HG02973 (cell line): ENCODE measurements around the gene ANGPT4.

Experiments
- ATAC-seq: cut with Tn5 transposase; IDR thresholded peaks from one replicate; pipeline ENCODE4 v1.9.1; 2021; ENCODE audit warnings: moderate library complexity; ENCODE audit not compliant: unreplicated experiment

The ANGPT4 gene

DNA sequence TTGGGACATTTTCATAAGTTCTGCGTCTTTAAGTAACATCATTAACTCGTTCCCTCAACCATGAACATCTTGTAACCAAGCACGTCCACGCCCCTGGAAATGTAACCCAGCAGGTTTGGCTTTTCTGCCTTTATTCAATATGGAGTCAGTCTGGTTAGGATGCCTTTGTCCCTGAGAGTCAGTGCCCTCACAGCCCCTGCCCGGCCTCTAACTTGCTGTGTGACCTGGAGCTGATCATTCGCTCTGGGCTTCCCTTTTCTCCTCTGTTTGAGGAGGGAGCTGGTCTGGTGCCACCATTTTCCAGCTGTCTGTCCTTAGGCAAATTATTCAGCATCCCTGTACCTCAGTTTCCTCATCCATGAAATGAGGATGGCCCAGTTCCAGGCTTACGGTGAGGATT, 26.5 kb upstream of the ANGPT4 start:
- no peak for ATAC-seq

DNA sequence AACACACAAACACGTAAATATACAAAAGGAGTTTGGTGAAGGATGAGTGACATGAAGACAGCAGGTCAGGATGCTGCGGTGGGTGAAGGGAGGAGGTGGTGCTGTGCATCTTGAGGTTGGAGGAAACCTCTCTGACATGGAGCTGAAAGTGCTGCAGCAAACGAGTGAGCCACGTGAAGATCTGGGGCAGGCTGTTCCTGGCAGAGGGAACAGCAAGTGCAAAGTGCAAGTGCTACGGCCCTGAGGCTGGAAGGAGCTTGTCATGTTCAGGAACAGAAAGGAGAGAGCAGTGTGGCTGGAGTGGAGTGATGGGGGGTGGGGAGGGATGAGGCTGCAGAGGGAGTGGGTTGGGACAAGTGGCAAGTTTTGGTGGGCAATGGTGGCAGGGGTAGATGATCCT, 24.8 kb upstream of the ANGPT4 start:
- no peak for ATAC-seq

DNA sequence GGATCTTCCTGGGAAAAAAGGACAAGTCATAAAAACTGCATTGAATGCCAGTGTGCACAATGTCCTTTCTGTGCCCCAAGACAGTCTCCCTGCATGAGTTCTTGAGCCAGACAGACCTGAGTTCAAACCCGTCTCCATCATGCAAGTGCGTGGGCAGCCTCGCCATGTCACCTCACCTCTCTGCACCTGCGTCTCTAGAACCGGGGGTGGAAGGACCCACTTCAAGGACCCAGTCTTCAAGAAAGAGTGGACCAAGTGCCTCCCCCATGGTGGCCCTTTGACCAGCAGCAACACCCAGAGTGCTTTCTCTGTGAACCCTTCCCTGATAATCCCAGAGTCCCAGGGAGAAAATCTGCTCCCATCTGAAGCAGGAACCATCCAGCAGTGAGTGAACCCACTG, 23.5 kb upstream of the ANGPT4 start:
- ATAC-seq, result no peak

DNA sequence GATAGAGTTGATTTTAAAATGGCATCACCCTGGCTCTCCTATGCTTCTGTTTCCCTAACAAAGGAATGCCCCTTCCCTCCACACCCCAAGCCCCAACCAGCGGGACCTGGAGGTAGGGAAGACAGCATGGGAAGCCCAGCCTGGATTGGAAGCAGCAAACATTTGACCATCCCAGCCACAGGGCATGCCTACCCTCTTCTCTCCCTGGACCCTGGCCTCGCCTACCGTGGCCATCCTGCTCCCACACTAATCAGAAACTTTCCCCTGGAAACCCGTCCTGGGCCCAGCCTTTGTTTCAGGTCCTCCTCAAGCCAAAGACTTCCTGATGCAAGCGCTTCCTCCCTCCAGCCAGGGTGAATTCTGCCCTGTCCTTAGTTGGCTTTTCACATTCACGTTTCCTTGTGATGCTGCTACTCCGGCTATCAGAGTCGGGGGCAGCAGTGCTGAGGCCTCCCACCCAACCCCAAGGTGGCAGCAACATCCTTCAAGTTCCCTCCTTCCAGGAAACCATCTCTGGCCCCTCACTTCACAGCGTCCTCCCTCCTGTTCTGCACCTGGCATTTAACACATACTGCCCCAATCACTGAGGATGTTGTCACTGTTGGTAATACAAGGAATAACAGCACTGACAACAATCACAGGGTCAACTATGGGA, 18.2 kb upstream of the ANGPT4 start:
- no peak for ATAC-seq

DNA sequence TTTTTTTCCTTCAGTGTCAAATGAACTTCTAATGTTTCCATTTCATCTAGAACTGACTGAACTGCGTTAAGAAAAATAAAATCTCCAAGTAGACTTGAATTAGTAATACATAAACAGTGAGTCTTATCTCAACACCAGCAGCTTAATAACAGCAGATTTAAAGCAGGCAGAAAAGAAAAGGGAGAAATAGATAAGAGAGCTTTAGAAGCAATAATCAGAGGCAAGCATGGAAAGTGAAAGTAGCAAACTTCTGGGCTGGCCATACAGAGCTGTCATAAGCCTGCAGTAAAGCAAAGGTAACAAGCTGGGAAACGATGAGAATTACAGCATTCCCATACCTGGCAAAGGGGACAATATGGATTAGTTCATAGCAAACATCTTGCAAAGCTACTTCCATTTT, 16.9 kb upstream of the ANGPT4 start:
- no peak for ATAC-seq

DNA sequence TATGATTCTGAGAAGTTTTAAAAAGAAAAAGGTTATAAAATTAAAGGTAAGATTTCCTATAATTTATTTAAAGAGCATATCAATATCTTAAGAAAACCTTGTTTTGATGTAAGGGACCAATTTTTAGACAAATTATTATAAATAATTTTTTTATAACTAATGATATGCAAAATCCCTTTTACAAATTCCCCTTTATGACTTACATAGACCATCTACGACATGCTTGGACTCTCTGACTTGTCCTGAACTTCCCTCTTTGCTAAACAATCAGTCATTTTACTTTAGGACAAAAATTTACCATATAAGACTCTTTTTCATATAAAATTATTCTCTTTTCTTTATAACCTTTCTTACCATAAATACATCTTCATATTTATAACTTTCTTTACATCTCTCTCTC, 15.3 kb upstream of the ANGPT4 start:
- ATAC-seq, result no peak

DNA sequence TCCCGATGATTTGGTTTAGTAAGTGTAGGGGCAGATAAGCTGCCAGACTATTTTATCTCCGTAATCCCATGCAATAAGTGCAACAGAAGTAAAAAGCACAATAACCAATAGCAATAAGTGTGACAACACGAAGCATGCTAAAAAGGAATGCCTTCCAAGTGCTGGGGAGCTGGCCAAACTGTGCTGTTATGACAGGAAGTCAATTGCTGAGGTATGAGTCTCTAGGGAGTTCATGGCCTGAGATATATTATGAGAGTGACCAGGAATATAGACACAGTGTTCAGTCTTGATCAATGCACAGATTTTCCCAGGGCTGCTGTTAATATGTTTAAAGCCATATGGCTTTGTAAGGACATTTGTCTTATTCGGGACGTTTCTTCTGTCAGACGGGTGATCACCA, 10.5 kb upstream of the ANGPT4 start:
- ATAC-seq, result no peak

DNA sequence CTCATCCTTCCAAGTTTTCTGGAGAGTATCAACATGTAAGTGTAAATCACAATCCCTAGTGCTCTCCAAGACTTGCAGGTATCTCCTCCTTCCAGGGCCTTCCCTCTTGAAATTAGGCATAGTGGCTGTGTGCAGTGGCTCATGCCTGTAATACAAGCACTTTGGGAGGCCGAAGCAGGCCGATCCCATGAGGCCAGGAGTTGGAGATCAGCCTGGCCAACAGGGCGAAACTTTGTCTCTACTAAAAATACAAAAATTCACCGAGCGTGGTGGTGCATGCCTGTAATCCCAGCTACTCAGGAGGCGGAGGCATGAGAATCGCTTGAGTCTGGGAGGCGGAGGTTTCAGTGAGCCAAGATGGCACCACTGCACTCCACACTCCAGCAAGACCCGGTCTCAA, 9.4 kb upstream of the ANGPT4 start:
- ATAC-seq, result no peak

DNA sequence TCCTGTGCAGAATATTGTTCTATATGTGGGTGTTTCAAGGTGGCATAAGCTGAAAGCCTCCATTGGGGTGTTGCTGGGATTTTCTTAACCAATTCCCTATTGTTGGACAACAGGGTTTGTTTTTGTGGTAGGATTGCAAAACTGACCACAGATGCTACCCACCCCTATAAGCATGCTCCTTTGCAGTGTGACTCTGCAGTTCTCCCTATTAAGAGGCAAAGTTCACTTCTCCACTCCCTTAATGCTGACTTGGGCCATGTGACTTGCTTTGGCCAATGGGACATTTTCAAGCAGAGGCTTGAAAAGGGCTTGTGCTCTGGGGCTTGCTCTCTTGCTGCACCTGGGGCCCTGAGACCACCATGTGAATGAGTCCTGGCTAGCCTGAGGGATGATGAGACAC, 8.5 kb upstream of the ANGPT4 start:
- no peak for ATAC-seq

DNA sequence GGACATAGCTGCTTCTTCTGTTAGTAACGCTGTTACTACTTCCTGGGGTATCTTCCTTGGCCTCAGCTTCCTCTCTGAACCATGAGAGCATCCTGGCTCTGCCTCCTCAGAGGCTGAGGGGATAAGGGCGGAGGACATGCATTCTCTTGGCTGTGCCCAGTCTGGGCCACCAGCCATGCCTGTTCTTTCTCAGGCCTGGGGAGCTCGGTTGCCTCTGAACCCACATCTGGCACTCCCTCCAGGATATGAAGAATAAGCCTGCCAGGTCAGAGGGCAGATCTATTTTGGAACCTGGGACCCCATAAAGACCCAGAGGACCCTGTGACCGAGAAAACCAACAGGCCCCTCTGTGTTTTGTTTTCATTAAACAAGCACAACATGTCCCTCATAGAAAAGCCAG, 6.6 kb upstream of the ANGPT4 start:
- ATAC-seq, result no peak

DNA sequence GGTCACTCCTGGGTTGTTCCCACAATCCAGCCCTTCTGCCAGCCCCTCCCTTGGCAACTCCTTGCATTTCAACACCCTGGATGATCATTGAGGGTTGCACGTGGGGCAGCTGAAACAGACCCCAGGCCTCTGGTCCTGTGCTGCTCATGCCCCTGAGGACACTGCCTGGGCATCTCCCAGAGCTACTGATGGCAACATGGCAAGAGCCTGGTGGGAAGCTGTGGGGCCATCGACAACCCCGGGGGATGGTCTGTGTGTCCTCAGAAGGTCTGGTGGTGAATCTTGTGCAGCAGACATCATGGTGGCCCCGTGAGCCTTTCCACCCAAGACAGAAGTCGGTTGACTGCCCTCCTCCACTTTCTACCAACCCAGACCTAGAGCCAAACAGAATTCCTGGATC, 4.9 kb upstream of the ANGPT4 start:
- ATAC-seq, result no peak

DNA sequence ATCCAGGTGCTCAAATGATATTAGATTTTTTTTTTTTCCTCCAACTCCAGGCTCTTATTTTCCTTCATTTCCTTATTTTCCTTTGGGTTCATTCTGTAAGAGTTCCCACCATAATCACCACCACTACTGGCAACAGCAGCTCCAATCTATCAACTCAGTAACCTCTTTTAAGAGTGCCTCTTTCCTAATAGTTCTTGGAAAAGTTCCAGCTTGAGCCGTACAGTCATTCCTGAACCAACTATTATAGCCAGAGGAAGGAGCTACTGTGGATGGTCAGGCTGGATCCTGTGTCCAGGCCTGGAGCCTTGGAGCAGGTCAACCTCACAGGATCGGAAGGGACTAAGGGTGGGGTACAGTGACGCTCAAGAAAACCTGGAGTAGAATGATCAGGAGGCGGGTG, 4.2 kb upstream of the ANGPT4 start:
- ATAC-seq, result no peak

DNA sequence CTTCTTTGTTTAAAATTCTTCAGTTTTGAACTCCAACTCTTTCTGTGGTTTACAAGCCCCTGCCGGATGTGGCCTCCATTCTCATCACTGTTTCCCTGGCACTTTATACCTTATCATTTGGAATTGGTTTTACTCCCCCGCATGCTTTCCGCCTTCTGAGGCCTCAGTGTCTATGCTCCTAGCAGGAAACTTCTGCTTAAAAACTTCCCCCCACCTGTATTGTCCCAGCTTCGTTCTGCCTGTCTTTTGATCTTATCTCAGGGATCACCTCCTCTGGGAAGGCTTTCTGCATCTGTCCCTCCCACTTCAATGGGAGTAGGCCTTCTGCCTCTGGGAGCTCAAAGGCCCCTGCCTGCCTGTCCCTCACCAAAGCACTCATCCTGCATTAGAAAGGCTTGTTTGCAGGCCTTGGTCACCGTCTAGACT, 3.4 kb upstream of the ANGPT4 start:
- ATAC-seq, result no peak

DNA sequence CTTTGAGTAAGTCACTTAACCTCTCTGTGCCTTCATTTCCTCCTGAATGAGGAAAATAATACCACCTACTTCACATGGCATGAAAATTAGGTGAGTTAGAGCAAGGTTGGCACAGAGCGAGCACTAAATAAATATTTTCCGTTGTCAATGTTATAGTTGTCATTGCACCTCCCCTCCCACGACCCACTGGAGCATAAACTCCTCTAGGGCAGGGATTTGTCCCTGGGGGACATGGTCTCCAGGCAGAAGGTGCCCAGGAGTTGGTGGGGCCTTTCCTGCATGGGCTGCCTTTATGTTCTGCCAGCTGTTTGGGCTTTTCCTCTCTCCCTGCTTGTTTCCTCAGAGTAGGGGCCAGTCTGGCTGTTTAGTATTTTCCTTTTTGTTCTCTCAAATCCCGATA, 1.3 kb upstream of the ANGPT4 start:
- ATAC-seq, result no peak

DNA sequence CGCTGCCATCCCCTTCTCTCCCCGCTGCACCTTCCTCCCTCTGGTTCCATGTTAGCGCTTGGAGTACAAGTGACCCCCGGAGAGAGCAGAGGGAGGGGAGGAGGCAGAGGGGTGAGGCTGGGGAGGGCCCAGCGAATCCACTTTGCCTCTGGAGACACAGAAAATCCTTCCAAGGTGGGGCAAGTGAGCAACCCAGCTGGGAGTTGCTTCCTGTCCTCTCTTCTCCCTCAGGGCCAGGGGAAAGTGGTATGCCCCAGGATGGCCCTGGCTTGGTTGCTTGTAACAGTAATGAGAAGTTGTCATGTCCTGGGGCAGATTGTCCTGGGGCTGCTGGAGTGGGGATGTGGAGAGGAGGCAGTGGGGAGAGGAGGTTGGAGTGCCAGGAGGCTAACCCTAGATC, 691 bp upstream of the ANGPT4 start:
- no peak for ATAC-seq

DNA sequence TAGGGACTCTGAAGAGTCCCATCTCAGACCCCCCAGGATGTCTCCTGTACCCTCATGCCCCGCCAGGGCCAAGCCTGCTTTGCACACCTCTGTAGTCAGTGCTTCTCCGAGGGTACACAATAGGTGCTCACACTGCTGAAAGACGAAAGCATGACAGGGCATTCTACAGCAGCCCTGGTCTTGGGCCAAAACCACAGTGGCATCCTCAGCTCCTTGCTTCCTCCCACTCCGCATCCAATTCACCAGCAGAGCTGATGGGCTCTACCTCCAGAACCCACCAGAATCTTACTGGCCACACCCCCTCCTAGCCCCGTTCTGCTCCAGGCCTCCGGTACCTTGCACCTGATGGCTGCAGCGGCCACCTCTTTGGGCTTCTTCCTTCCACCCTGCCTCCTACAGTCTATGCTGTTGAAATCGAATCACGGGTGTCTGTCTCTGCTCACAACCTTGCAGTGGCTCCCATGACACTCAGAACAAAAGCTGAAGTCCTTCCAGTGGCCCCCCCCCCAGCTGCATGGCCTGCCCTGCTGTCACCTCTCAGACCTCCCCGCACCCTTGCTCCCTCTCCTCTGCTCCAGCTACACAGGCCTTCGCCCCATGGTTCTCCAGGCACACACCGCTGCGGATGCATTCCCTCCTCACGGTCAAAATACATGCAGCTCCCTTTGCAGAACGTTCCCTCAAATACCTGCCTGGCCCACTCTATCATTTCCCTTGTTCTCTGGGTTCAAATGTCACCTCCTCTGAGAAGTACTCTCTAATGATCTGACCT, 1.2 kb downstream of the ANGPT4 start:
- no peak for ATAC-seq

DNA sequence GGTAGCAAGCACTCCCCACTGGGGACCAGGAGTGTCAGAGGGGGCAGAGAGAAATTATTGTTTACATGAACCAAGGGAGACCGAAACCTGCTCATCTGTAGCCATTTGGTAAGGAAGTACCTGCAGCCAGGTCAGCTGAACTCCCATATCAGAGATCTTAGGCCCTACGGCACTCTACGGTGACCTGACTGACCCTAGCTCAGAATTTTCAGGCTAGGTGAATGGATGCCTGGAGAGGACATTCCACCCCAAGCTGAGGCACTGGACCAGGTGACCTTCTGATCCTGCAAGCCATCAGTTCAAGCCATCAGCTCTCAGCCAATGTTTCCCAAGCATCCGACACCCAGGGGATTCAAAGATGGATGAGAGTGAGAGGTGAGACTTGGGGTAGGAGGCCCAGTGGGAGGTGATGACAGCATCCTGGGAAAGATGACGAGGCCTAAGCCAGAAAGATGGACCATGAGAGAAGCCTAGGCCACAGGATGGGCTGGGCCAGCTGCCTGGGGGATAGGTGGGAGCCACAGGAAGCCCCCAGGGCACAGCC, 2.8 kb downstream of the ANGPT4 start:
- no peak for ATAC-seq

DNA sequence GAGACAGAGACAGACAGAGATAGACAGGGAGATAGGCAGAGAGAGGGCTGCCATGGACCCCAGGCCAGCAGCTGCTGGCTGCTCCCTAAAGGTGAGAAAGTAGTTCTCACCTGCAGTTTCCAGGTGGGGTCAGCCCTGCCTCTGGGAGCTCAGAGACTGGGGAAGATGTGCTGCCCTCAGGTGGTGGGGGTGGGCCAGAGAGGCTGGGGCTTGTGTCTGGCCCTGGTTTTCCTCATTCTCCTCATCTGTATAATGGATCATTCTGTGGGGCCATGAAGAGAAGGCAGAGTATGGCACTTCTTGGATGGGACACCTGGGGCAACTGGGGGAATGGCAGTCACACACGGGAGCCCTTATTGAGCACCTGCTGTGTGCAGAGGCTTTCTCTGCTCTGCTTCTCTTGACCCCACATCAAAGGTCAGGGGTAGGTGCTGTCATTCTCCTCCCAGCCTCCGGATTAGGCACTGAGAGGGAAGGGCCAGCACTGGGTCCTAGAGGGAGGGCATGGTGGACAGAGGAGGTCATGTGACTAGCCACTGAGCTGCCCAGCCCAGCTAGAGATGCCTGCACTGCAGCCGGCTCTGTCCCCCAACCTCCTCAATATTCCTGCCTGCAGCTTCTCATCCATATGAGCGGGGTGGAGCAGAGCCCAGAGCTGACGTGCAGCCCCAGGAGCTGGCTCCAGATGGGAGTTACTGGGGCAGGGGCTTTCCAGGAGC, 4.1 kb downstream of the ANGPT4 start:
- ATAC-seq, result no peak

DNA sequence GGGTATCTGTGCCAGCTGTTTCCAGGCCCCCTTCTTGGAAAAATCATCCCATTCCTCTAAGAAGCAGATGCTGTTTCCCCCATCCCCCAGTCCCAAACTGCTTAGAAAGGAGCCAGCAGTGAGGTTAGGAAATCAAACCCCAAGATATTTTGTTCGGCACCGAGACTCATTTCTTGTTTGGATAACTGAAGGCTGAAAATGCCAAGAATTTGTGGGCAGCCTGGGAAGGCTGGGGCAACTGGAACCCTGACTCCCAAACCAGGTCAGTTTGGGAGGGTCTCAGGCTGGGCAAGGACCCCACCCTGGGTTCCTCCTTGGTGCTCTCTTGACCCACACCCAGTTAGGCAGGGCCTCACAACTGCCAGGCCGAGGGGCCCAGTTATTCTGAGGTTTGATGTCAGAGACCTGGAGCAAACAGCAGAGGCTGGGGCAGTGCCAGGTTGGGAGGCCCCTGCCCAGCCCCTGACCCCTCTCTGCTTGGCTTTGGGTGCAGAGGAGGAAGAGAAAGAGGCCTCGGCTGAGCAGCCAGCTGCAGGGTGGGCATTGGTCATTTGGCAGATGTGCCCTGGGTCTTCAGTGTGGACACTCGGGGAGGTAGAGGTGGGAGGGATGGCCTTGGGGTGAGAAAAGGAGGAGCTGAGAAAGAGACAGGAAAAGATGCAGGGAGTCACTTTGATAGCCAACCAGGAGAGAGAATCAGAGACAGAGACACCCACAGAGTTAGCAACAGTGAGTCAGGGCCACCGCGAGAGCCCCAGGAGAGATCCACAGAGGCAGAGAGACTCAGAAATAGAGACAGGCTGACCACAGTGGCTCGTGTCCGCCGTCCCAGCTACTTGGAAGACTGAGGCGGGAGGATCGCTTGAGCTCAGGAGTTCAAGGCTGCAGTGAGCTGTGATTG, 5.0 kb downstream of the ANGPT4 start:
- no peak for ATAC-seq

DNA sequence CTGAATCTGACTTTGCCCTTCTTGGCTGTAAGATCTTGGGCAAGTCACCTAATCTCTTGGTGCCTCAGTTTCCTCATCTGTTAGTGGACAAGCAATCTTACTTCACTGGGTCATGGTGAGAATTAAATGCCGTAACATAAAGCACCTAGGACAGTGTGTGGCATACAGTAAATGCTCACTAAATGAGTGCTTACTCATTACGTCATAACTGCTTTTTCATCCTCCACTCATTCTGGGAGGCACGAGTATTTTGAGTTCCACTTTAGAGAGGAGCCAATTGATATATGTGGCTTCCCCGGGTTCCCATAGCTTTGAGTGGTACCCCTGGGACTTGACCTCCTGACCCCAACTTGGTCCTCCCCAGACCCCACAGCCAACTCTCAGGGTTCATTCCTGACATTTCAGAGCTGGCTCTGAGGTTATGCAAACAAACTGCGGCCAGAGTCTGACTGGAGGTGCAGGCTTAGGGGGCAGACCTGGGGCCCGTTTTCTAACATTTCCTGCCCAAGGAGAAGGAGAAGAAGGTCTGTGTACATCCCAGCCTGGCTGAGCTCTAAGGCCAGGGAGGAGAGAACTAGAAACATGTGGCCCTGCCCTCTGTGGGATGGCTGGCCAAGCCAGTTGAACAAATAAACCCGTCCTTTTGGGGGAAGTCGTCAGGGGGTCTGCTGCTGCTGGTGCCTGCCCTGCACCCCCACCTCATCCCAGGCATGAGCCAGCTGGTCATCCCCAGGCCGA, 5.8 kb downstream of the ANGPT4 start:
- ATAC-seq, result no peak
